Ovary (tissue), 9 donors: ENCODE results near the gene EVX2. TPM values are rescaled to one million over a fixed set of nuclear protein-coding genes. Genes with fewer than 3 reads are reported as not detected.

ENCODE experiments used
- DNase-seq, 5 donors: peaks; one replicate each; pipeline ENCODE4 v3.0.0-alpha.2; 2019 to 2020
- H3K27ac ChIP-seq, 2 donors: fragments of 200-600 bp; one replicate each; pipeline versions ENCODE4 v1.5.1 to v1.8.0; 2019 to 2022
- H3K27me3 ChIP-seq: fragments of 200-600 bp; one replicate; pipeline ENCODE4 v1.8.0; 2022
- H3K36me3 ChIP-seq: fragments of 200-600 bp; sonication (generic); one replicate; pipeline ENCODE4 v1.5.1; 2019
- H3K4me1 ChIP-seq: one replicate; pipeline ENCODE4 v1.8.1; 2013; ENCODE audit warnings: mild to moderate bottlenecking, moderate library complexity; ENCODE audit not compliant: insufficient read depth
- H3K4me3 ChIP-seq: fragments of 200-600 bp; sonication (generic); one replicate; pipeline ENCODE4 v1.5.1; 2017
- H3K9me3 ChIP-seq, 2 donors: fragments of 200-600 bp in 1 of 2; sonication (generic) in 1 of 2; one replicate each; pipeline versions ENCODE4 v1.5.1 to v1.8.1; 2013 to 2019; ENCODE audit warnings: mild to moderate bottlenecking in 1 of 2, moderate library complexity in 1 of 2
- EP300 ChIP-seq: sonication (generic); formaldehyde crosslinking; IDR thresholded peaks from one replicate; pipeline ENCODE4 v1.6.1; 2017; ENCODE audit warnings: antibody characterized with exemption
- POLR2A ChIP-seq: fragments of 450-650 bp; IDR thresholded peaks from one replicate; pipeline ENCODE4 v1.6.1; 2017; ENCODE audit warnings: antibody characterized with exemption, mild to moderate bottlenecking, moderate library complexity
- WGBS, 3 donors: extraction: QIAGEN DNeasy Blood & Tissue Kit in 1 of 3; methylation state at CpG; one replicate each; pipeline versions ENCODE4 v1.1.5 to v1.1.7; 2013 to 2017; 5-methylcytosine and 5-hydroxymethylcytosine counted together
- intact Hi-C, 4 donors: fragments of 100-400 bp; cut with DNase I; formaldehyde crosslinking; loops; one replicate each; pipeline versions ENCODE4 v1.11.0 to v1.15.1; 2022 to 2023
- polyA plus RNA-seq, 2 donors: library from polyadenylated mRNA; stranded (reverse); fragments of 200-250 nt in 1 of 2; fragments of 350-450 nt in 1 of 2; fragmentation: Illumina TruSeq in 1 of 2; extraction: RNeasy Lipid Tissue Mini Kit (QIAGEN cat#74804) in 1 of 2; gene quantifications; one replicate each; pipeline ENCODE4 v1.2.3, GENCODE V29; 2013 to 2014
- total RNA-seq, 7 donors: library from RNA; depleted of rRNA in 2 of 7; stranded (reverse); fragments of >200 nt in 2 of 7; fragmentation: NEBNext Ultra II Directional in 3 of 7; extraction: Animal tissue kit (Norgen Biotek cat#: 25700) in 3 of 7; gene quantifications; one replicate each; pipeline versions ENCODE4 v1.1.0 to v1.2.4, GENCODE V29; 2016 to 2023
- TF ChIP-seq, protein P1 (sequence below), 3 donors: fragments of 450-650 bp in 2 of 3; fragments of 200-600 bp in 1 of 3; IDR thresholded peaks; one replicate each; pipeline versions ENCODE4 v1.5.1 to v1.8.0; 2016 to 2022; ENCODE audit warnings: antibody characterized with exemption in 3 of 3, mild to moderate bottlenecking in 1 of 3
- donor health status: DM: no; HTN: no; CAD: no; lungs with moderate emphysema.
- donor health status: DM: no; HTN: no; CAD: no.
- donor health status: Bipolar disorder and iron deficiency.
- donor health status: DM: yes; HTN: yes; CAD: no.
- donor health status: DM: no; HTN: no; CAD: no.
- donor health status: DM: yes; HTN: yes; CAD: no.

The EVX2 gene
- total and polyA plus RNA-seq, 9 donors = not detected

- H3K36me3 ChIP-seq = no peaks in the 10 kb centered on the region
- TF ChIP-seq EP300 (no peak), POLR2A (no peak)
- TF ChIP-seq, protein P1, sequence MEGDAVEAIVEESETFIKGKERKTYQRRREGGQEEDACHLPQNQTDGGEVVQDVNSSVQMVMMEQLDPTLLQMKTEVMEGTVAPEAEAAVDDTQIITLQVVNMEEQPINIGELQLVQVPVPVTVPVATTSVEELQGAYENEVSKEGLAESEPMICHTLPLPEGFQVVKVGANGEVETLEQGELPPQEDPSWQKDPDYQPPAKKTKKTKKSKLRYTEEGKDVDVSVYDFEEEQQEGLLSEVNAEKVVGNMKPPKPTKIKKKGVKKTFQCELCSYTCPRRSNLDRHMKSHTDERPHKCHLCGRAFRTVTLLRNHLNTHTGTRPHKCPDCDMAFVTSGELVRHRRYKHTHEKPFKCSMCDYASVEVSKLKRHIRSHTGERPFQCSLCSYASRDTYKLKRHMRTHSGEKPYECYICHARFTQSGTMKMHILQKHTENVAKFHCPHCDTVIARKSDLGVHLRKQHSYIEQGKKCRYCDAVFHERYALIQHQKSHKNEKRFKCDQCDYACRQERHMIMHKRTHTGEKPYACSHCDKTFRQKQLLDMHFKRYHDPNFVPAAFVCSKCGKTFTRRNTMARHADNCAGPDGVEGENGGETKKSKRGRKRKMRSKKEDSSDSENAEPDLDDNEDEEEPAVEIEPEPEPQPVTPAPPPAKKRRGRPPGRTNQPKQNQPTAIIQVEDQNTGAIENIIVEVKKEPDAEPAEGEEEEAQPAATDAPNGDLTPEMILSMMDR (IDR thresholded peaks at IDR 0.05) = peak; percentile 25 to 59 (median 45)
- H3K27ac ChIP-seq = no peak overlapping the region
- H3K9me3 ChIP-seq = peaks cover 0 to 3% of the 10 kb centered on the region in 2 donors
- peaks cover 3% of the 10 kb centered on the region for H3K4me1 ChIP-seq
- intact Hi-C loops = loop anchor here in 1 of 4 donors (10.0 kb wide), 1 partner anchor 412 kb away; no protein-coding TSS in a partner anchor
- 3 to 5% (median 4%) methylated on average over 35 to 45 of the region's 45 CpGs for WGBS, 3 donors
- H3K4me3 ChIP-seq = no peak overlapping the region
- peaks cover 25% of the 10 kb centered on the region for H3K27me3 ChIP-seq
- DNase-seq = peak; percentile 34 to 76 (median 58)
Measured at GRCh38 chr2:176096986-176097819, 13.4 kb upstream of the EVX2 start.

DNA sequence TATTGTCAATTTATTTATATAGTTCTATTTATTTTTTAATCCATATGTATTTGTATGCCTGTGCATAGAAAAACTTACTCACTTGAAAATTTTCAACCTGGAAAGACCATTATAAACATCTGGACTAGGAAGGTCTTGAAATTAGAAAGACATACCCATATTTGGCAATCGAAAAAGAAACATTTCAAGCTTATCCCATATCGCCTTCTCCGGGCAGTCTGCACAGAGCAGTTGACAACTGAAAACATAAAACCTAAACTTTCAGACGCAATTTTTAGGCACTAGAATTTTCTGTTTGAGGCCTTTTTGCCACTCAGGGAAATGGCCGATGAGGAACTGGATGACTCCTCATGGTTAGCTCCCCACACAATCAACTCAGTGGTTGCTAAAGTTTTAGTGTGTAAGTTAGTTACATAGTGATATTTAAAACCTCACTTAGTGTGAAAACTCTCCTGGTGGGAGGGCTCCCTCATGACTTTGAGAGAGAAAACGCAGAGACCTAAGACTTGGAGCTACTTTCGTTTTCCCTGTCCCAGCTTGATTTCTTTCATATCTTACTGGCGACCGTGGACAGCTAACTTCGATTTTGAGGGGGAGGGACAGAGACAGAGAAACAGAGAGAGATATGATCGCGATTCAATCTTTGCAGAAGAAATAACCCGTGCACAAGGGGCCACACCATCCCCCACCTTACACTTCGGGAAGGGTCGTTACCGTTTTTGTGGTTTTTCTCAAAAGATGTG is 12.7 kb upstream of the EVX2 start:
- H3K27me3 ChIP-seq = peaks cover 25% of the 10 kb centered on the region
- no peak for TF ChIP-seq POLR2A
- no peak for TF ChIP-seq EP300
- TF ChIP-seq, protein P1 (IDR thresholded peaks at IDR 0.05) = no peak
- peaks cover 0 to 3% of the 10 kb centered on the region in 2 donors for H3K9me3 ChIP-seq
- intact Hi-C loops = loop anchor here in 1 of 4 donors (10.0 kb wide), 1 partner anchor 412 kb away; no protein-coding TSS in a partner anchor
- H3K36me3 ChIP-seq = no peaks in the 10 kb centered on the region
- H3K27ac ChIP-seq = no peak overlapping the region
- 12 to 16% (median 14%) methylated on average over 16 of the region's 16 CpGs for WGBS, 3 donors
- no peak overlapping the region for H3K4me3 ChIP-seq
- DNase-seq = no peak
- peaks cover 3% of the 10 kb centered on the region for H3K4me1 ChIP-seq

DNA sequence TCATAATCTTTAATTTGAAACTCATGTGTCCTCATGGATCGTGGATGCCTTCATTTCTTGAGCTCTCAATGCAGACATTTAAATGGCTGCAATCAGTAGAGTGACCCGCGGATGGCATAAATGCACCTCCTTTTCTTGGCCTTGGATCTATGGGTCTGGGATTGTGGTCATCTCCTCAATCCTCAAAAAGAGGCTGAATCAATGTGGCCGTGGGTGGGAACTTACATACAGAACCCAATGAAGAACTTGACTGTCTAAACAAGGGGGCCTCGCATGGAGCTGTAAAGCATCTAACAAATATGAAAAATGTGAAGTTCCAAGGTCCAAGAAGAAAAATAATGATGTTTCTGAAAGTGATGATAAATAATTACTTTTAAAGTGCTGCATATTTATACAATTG is 11.7 kb upstream of the EVX2 start:
- H3K4me1 ChIP-seq = peaks cover 3% of the 10 kb centered on the region
- no peak for DNase-seq
- TF ChIP-seq POLR2A = no peak
- intact Hi-C loops = loop anchor here in 1 of 4 donors (10.0 kb wide), 1 partner anchor 411 kb away; no protein-coding TSS in a partner anchor
- WGBS, 3 donors = 20 to 24% (median 22%) methylated on average over 5 of the region's 5 CpGs
- no peak overlapping the region for H3K4me3 ChIP-seq
- no peaks in the 10 kb centered on the region for H3K36me3 ChIP-seq
- no peak overlapping the region for H3K27ac ChIP-seq
- peaks cover 0 to 3% of the 10 kb centered on the region in 2 donors for H3K9me3 ChIP-seq
- H3K27me3 ChIP-seq = peaks cover 25% of the 10 kb centered on the region

- Histone ChIP-seq H3K4me3 (no peak overlapping the region), H3K27ac (no peak overlapping the region), H3K27me3 (peaks cover 18% of the 10 kb centered on the region), H3K9me3 (no peaks in the 10 kb centered on the region), H3K4me1 (peaks cover 3% of the 10 kb centered on the region), H3K36me3 (no peaks in the 10 kb centered on the region)
- intact Hi-C loops = loop anchor here in 1 of 4 donors (10.0 kb wide), 1 partner anchor 410 kb away; no protein-coding TSS in a partner anchor
- no peak for DNase-seq
- WGBS, 3 donors = 8 to 10% (median 9%) methylated on average over 12 of the region's 12 CpGs
- TF ChIP-seq, protein P1 (IDR thresholded peaks at IDR 0.05) = no peak
Measured at GRCh38 chr2:176094349-176094748, 10.6 kb upstream of the EVX2 start.
